Measurements from ENCODE around the gene STEAP3.

Gene STEAP3

GRCh38 chr2:119290859-119291587 lies 67.4 kb downstream of the STEAP3 start:
- DNase-seq = peak in 42 of 51 donors; percentile 12 to 92 (median 54)

- DNase-seq = no peak
These were observed 68.0 kb downstream of the STEAP3 start for GRCh38 chr2:119291588-119292167.

- DNase-seq = peak in 3 of 51 donors; percentile 3 to 12 (median 7)
These were observed 68.6 kb downstream of the STEAP3 start for GRCh38 chr2:119292226-119292625.

- no peak for DNase-seq
These were observed 69.6 kb downstream of the STEAP3 start for GRCh38 chr2:119293254-119293653.

- no peak for DNase-seq
These were observed 70.3 kb downstream of the STEAP3 start for GRCh38 chr2:119293900-119294299.

GRCh38 chr2:119294671-119295070 lies 71.0 kb downstream of the STEAP3 start:
- no peak for DNase-seq

GRCh38 chr2:119295688-119296375 lies 72.2 kb downstream of the STEAP3 start:
- no peak for DNase-seq

- no peak for DNase-seq
These were observed 77.8 kb downstream of the STEAP3 start for GRCh38 chr2:119301413-119301812.

GRCh38 chr2:119304847-119305246 lies 81.2 kb downstream of the STEAP3 start:
- no peak for DNase-seq

- no peak for DNase-seq
These were observed 82.0 kb downstream of the STEAP3 start for GRCh38 chr2:119305497-119306195.

- no peak for DNase-seq
These were observed 82.6 kb downstream of the STEAP3 start for GRCh38 chr2:119306196-119306590.

GRCh38 chr2:119307419-119308140 lies 83.9 kb downstream of the STEAP3 start:
- no peak for DNase-seq

- no peak for DNase-seq
These were observed 85.2 kb downstream of the STEAP3 start for GRCh38 chr2:119308793-119309330.

GRCh38 chr2:119311371-119311770 lies 87.7 kb downstream of the STEAP3 start:
- DNase-seq = no peak

- DNase-seq = no peak
These were observed 88.2 kb downstream of the STEAP3 start for GRCh38 chr2:119311831-119312230.

All from hypothalamus (tissue), 51 donors.